Measurements from ENCODE around the gene RELA. TPM values are rescaled to one million over a fixed set of nuclear protein-coding genes. Genes with fewer than 3 reads are reported as not detected.

RELA gene
- total RNA-seq, 2 donors from 2014 or later, result 58.7 to 68.3 TPM

- no peak overlapping the region for H3K4me3 ChIP-seq
- no peak overlapping the region for H3K27ac ChIP-seq
- no peak for DNase-seq
- H3K27me3 ChIP-seq, result no peaks in the 10 kb centered on the region
- intact Hi-C loops (cut with DNase I), result no loop called here
- peaks cover 3% of the 10 kb centered on the region for H3K4me1 ChIP-seq
- no peak overlapping the region for H3K9ac ChIP-seq (ENCODE audit: low read depth in 2 of 2, low read length in 2 of 2)
- H3K9me3 ChIP-seq, result no peaks in the 10 kb centered on the region
- no peak for TF ChIP-seq CTCF (IDR thresholded peaks at IDR 0.05)
- no peaks in the 10 kb centered on the region for H3K36me3 ChIP-seq
Observed at GRCh38 chr11:65680192-65680743, 17.6 kb upstream of the RELA start.

- no peak overlapping the region for H3K4me3 ChIP-seq
- intact Hi-C loops (cut with DNase I), result no loop called here
Observed at GRCh38 chr11:65672982-65673381, 10.3 kb upstream of the RELA start.

GRCh38 chr11:65672180-65672860 is 9.6 kb upstream of the RELA start:
- H3K27me3 ChIP-seq, result no peaks in the 10 kb centered on the region
- no peak for TF ChIP-seq CTCF (IDR thresholded peaks at IDR 0.05)
- DNase-seq, result no peak
- no peak overlapping the region for H3K9ac ChIP-seq (ENCODE audit: low read depth in 2 of 2, low read length in 2 of 2)
- no peak overlapping the region for H3K4me3 ChIP-seq
- no peaks in the 10 kb centered on the region for H3K9me3 ChIP-seq
- no peak overlapping the region for H3K27ac ChIP-seq
- no peaks in the 10 kb centered on the region for H3K36me3 ChIP-seq
- intact Hi-C loops (cut with DNase I), result no loop called here
- H3K4me1 ChIP-seq, result no peaks in the 10 kb centered on the region

More at GRCh38 chr11:65672982-65673381, 10.3 kb upstream of the RELA start:
- DNase-seq, result no peak
- Histone ChIP-seq H3K9me3 (no peaks in the 10 kb centered on the region), H3K27ac (no peak overlapping the region), H3K4me1 (no peaks in the 10 kb centered on the region), H3K9ac (ENCODE audit: low read depth in 2 of 2, low read length in 2 of 2) (no peak overlapping the region), H3K36me3 (no peaks in the 10 kb centered on the region), H3K27me3 (no peaks in the 10 kb centered on the region)
- no peak for TF ChIP-seq CTCF (IDR thresholded peaks at IDR 0.05)

- Histone ChIP-seq H3K36me3 (peaks cover 4% of the 10 kb centered on the region), H3K27me3 (no peaks in the 10 kb centered on the region), H3K27ac (peak overlapping the region; percentile 97), H3K9me3 (no peaks in the 10 kb centered on the region), H3K4me1 (peaks cover 8% of the 10 kb centered on the region), H3K9ac (ENCODE audit: low read depth in 2 of 2, low read length in 2 of 2) (peak overlapping the region; percentile 88 to 93), H3K4me3 (peak overlapping the region; percentile 94)
- intact Hi-C loops (cut with DNase I), result no loop called here
- peak; percentile 74 for DNase-seq
- no peak for TF ChIP-seq CTCF (IDR thresholded peaks at IDR 0.05)
Observed at GRCh38 chr11:65663639-65664200, 1.0 kb upstream of the RELA start.

- H3K27me3 ChIP-seq, result no peaks in the 10 kb centered on the region
- H3K9ac ChIP-seq (ENCODE audit: low read depth in 2 of 2, low read length in 2 of 2), result peak overlapping the region; percentile 93 to 99
- no peaks in the 10 kb centered on the region for H3K9me3 ChIP-seq
- TF ChIP-seq CTCF (IDR thresholded peaks at IDR 0.05), result no peak
- peak overlapping the region; percentile 97 for H3K27ac ChIP-seq
- peak overlapping the region; percentile 94 for H3K4me3 ChIP-seq
- H3K36me3 ChIP-seq, result peaks cover 4% of the 10 kb centered on the region
- DNase-seq, result peak; percentile 40
- peaks cover 8% of the 10 kb centered on the region for H3K4me1 ChIP-seq
- intact Hi-C loops (cut with DNase I), result no loop called here
Observed at GRCh38 chr11:65662247-65662798, 393 bp downstream of the RELA start.

Data from colonic mucosa (tissue), 4 donors.